ENCODE data around the gene VEGFC. TPM values are rescaled to one million over a fixed set of nuclear protein-coding genes. Genes with fewer than 3 reads are reported as not detected.

VEGFC gene
- total and polyA plus RNA-seq, 10 of the 15 experiments (the other 5 are each of a cell fraction or from before 2014, with no cell fraction given), result 0.03 to 0.04 TPM; not detected in 8

- no peak for TF ChIP-seq CEBPZ (IDR thresholded peaks at IDR 0.05; ENCODE audit: low read depth, low read length)
- no peak for TF ChIP-seq TCF3 (IDR thresholded peaks at IDR 0.05; ENCODE audit: borderline replicate concordance, insufficient read depth, low read depth, low read length)
- TF ChIP-seq ZBTB33 (IDR thresholded peaks at IDR 0.05), result no peak
- no peak for TF ChIP-seq DPF2 (IDR thresholded peaks at IDR 0.05)
- TF ChIP-seq IRF5 (IDR thresholded peaks at IDR 0.05; ENCODE audit: borderline replicate concordance), result no peak
- no peak for TF ChIP-seq EED (IDR thresholded peaks at IDR 0.05; ENCODE audit: low read depth)
- no peak for TF ChIP-seq FOXM1 (IDR thresholded peaks at IDR 0.05; ENCODE audit: low read depth, low read length)
- no peak for TF ChIP-seq SMC3 (IDR thresholded peaks at IDR 0.05; ENCODE audit: borderline replicate concordance, low read length)
- no peak for TF ChIP-seq NRF1 (conservative IDR thresholded peaks at IDR 0.05; ENCODE audit: low read depth, low read length)
These were observed 2.3 kb downstream of the VEGFC start (continued) for GRCh38 chr4:176790398-176790797.
